Measurements from ENCODE around the gene ASTN2.

Gene ASTN2

GRCh38 chr9:116495725-116496124 lies 919.1 kb downstream of the ASTN2 start:
- Histone ChIP-seq H3F3A (ENCODE audit: control insufficient read depth, insufficient read depth) (no peaks in the 10 kb centered on the region), H3K4me2 (ENCODE audit: low read length) (no peak overlapping the region), H3K4me1 (ENCODE audit: control insufficient read depth, low read length) (no peaks in the 10 kb centered on the region), H3K36me3 (ENCODE audit: control insufficient read depth, low read length) (no peaks in the 10 kb centered on the region), H3K79me2 (ENCODE audit: control insufficient read depth, low read length) (no peaks in the 10 kb centered on the region), H3K27ac (ENCODE audit: low read depth, low read length) (no peak overlapping the region), H4K20me1 (ENCODE audit: control insufficient read depth, insufficient read depth, low read depth, low read length) (no peaks in the 10 kb centered on the region), H3K9me2 (replicated peaks; ENCODE audit: control insufficient read depth, low read length) (no peaks in the 10 kb centered on the region), H3K27me3 (ENCODE audit: control insufficient read depth, low read length) (no peaks in the 10 kb centered on the region), H3K4me3 (ENCODE audit: low read length) (no peak overlapping the region), H3K9me3 (ENCODE audit: control insufficient read depth, insufficient read depth, low read length) (no peaks in the 10 kb centered on the region)
- TF ChIP-seq CTCF (IDR thresholded peaks at IDR 0.05; ENCODE audit: low read depth, low read length, poor library complexity, severe bottlenecking) (no peak), EZH2phosphoT487 (IDR thresholded peaks at IDR 0.05; ENCODE audit: borderline replicate concordance, low read length) (no peak)

- TF ChIP-seq EZH2phosphoT487 (IDR thresholded peaks at IDR 0.05; ENCODE audit: borderline replicate concordance, low read length) (no peak), CTCF (IDR thresholded peaks at IDR 0.05; ENCODE audit: low read depth, low read length, poor library complexity, severe bottlenecking) (peak; percentile 86)
- Histone ChIP-seq H3K27me3 (ENCODE audit: control insufficient read depth, low read length) (no peaks in the 10 kb centered on the region), H3K79me2 (ENCODE audit: control insufficient read depth, low read length) (no peaks in the 10 kb centered on the region), H4K20me1 (ENCODE audit: control insufficient read depth, insufficient read depth, low read depth, low read length) (no peaks in the 10 kb centered on the region), H3K4me1 (ENCODE audit: control insufficient read depth, low read length) (no peaks in the 10 kb centered on the region), H3K9me3 (ENCODE audit: control insufficient read depth, insufficient read depth, low read length) (no peaks in the 10 kb centered on the region), H3K27ac (ENCODE audit: low read depth, low read length) (no peak overlapping the region), H3K9me2 (replicated peaks; ENCODE audit: control insufficient read depth, low read length) (no peaks in the 10 kb centered on the region), H3F3A (ENCODE audit: control insufficient read depth, insufficient read depth) (no peaks in the 10 kb centered on the region), H3K4me2 (ENCODE audit: low read length) (no peak overlapping the region), H3K36me3 (ENCODE audit: control insufficient read depth, low read length) (no peaks in the 10 kb centered on the region), H3K4me3 (ENCODE audit: low read length) (no peak overlapping the region)
Observed at GRCh38 chr9:116494815-116495634, 919.8 kb downstream of the ASTN2 start.

- Histone ChIP-seq H3K27me3 (ENCODE audit: control insufficient read depth, low read length) (no peaks in the 10 kb centered on the region), H3K4me1 (ENCODE audit: control insufficient read depth, low read length) (no peaks in the 10 kb centered on the region), H4K20me1 (ENCODE audit: control insufficient read depth, insufficient read depth, low read depth, low read length) (no peaks in the 10 kb centered on the region), H3K9me2 (replicated peaks; ENCODE audit: control insufficient read depth, low read length) (no peaks in the 10 kb centered on the region), H3K79me2 (ENCODE audit: control insufficient read depth, low read length) (no peaks in the 10 kb centered on the region), H3F3A (ENCODE audit: control insufficient read depth, insufficient read depth) (no peaks in the 10 kb centered on the region), H3K36me3 (ENCODE audit: control insufficient read depth, low read length) (no peaks in the 10 kb centered on the region), H3K4me2 (ENCODE audit: low read length) (no peak overlapping the region), H3K4me3 (ENCODE audit: low read length) (no peak overlapping the region), H3K27ac (ENCODE audit: low read depth, low read length) (no peak overlapping the region), H3K9me3 (ENCODE audit: control insufficient read depth, insufficient read depth, low read length) (no peaks in the 10 kb centered on the region)
- TF ChIP-seq CTCF (IDR thresholded peaks at IDR 0.05; ENCODE audit: low read depth, low read length, poor library complexity, severe bottlenecking) (no peak), EZH2phosphoT487 (IDR thresholded peaks at IDR 0.05; ENCODE audit: borderline replicate concordance, low read length) (no peak)
Observed at GRCh38 chr9:116493183-116493860, 921.5 kb downstream of the ASTN2 start.

All from DOHH2 (cell line).